DND-41 (cell line): ENCODE results near the gene SRRT.

ENCODE experiments used
- EZH2 ChIP-seq: IDR thresholded peaks from 3 replicates; pipeline ENCODE4 v1.6.1; 2012; ENCODE audit warnings: borderline replicate concordance, low read depth, mild to moderate bottlenecking, moderate library complexity, low read length, inconsistent platforms; ENCODE audit not compliant: severe bottlenecking
- TF ChIP-seq, protein P1 (sequence below): IDR thresholded peaks from 2 replicates; pipeline ENCODE4 v1.5.1; 2012; ENCODE audit warnings: borderline replicate concordance, low read length, moderate library complexity, mild to moderate bottlenecking; ENCODE audit not compliant: poor library complexity, severe bottlenecking; ENCODE audit errors: extremely low read depth

- TF ChIP-seq, protein P1, sequence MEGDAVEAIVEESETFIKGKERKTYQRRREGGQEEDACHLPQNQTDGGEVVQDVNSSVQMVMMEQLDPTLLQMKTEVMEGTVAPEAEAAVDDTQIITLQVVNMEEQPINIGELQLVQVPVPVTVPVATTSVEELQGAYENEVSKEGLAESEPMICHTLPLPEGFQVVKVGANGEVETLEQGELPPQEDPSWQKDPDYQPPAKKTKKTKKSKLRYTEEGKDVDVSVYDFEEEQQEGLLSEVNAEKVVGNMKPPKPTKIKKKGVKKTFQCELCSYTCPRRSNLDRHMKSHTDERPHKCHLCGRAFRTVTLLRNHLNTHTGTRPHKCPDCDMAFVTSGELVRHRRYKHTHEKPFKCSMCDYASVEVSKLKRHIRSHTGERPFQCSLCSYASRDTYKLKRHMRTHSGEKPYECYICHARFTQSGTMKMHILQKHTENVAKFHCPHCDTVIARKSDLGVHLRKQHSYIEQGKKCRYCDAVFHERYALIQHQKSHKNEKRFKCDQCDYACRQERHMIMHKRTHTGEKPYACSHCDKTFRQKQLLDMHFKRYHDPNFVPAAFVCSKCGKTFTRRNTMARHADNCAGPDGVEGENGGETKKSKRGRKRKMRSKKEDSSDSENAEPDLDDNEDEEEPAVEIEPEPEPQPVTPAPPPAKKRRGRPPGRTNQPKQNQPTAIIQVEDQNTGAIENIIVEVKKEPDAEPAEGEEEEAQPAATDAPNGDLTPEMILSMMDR: no peak
- no peak for TF ChIP-seq EZH2
These were observed 8.1 kb downstream of the SRRT start for GRCh38 chr7:100882785-100883526.
